BE2C (cell line): ENCODE data around the gene LRPAP1.

Experiments used
- DNase-seq: peaks from one replicate; pipeline ENCODE4 v3.0.0-alpha.2; 2020
- H3K27me3 ChIP-seq: fragments of 250-450 bp; sonication (Bioruptor Pico); 2 replicates; pipeline ENCODE4 v1.5.1; 2020; ENCODE audit warnings: mild to moderate bottlenecking
- H3K36me3 ChIP-seq: fragments of 250-450 bp; sonication (Bioruptor Pico); 2 replicates; pipeline ENCODE4 v1.5.1; 2020; ENCODE audit warnings: mild to moderate bottlenecking
- H3K4me1 ChIP-seq: fragments of 250-450 bp; sonication (Bioruptor Pico); 2 replicates; pipeline ENCODE4 v1.5.1; 2020
- H3K4me3 ChIP-seq: 2 replicates; pipeline ENCODE4 v1.5.1; 2011; ENCODE audit warnings: low read depth, low read length
- H3K9me3 ChIP-seq: fragments of 250-450 bp; sonication (Bioruptor Pico); 2 replicates; pipeline ENCODE4 v1.5.1; 2020
- TF ChIP-seq, protein P1 (sequence below): IDR thresholded peaks from 2 replicates; pipeline ENCODE4 v1.5.1; 2012; ENCODE audit warnings: mild to moderate bottlenecking, low read depth, low read length

Gene LRPAP1

GRCh38 chr4:3495204-3495975 is 36.8 kb downstream of the LRPAP1 start:
- H3K4me1 ChIP-seq: no peaks in the 10 kb centered on the region
- H3K9me3 ChIP-seq: no peaks in the 10 kb centered on the region
- TF ChIP-seq, protein P1, sequence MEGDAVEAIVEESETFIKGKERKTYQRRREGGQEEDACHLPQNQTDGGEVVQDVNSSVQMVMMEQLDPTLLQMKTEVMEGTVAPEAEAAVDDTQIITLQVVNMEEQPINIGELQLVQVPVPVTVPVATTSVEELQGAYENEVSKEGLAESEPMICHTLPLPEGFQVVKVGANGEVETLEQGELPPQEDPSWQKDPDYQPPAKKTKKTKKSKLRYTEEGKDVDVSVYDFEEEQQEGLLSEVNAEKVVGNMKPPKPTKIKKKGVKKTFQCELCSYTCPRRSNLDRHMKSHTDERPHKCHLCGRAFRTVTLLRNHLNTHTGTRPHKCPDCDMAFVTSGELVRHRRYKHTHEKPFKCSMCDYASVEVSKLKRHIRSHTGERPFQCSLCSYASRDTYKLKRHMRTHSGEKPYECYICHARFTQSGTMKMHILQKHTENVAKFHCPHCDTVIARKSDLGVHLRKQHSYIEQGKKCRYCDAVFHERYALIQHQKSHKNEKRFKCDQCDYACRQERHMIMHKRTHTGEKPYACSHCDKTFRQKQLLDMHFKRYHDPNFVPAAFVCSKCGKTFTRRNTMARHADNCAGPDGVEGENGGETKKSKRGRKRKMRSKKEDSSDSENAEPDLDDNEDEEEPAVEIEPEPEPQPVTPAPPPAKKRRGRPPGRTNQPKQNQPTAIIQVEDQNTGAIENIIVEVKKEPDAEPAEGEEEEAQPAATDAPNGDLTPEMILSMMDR: no peak
- no peaks in the 10 kb centered on the region for H3K36me3 ChIP-seq
- no peak for DNase-seq
- H3K4me3 ChIP-seq: no peak overlapping the region
- H3K27me3 ChIP-seq: peaks cover 30% of the 10 kb centered on the region

DNA sequence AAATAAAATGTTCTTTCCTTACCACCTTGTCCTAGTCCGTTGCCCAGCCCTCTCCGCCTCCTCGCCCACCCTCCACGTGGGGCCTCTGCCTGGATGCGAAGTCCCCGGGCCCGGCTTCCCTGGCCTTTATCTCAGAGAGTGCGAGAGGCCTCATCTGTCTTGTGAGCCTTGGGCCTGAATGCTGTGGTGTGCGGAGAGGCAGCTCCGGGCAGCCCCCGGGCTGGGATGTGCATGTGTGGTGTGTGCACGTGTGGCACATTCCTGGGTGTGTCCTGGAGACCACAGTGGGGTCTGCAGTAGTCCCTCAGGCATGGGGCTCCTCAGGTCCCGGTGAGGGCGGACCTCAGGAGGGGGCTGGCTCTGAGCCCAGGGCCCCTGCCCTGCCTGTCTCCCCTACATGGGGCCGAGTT is 37.8 kb downstream of the LRPAP1 start:
- no peak for DNase-seq
- peaks cover 30% of the 10 kb centered on the region for H3K27me3 ChIP-seq
- no peaks in the 10 kb centered on the region for H3K4me1 ChIP-seq

GRCh38 chr4:3493720-3494461 is 38.3 kb downstream of the LRPAP1 start:
- peaks cover 31% of the 10 kb centered on the region for H3K27me3 ChIP-seq
- no peaks in the 10 kb centered on the region for H3K36me3 ChIP-seq
- TF ChIP-seq, protein P1: no peak
- DNase-seq: no peak
- H3K4me1 ChIP-seq: no peaks in the 10 kb centered on the region
- H3K9me3 ChIP-seq: no peaks in the 10 kb centered on the region
- H3K4me3 ChIP-seq: no peak overlapping the region

More for the DNA sequence above, 37.8 kb downstream of the LRPAP1 start:
- H3K36me3 ChIP-seq: no peaks in the 10 kb centered on the region
- H3K4me3 ChIP-seq: no peak overlapping the region
- TF ChIP-seq, protein P1: no peak
- no peaks in the 10 kb centered on the region for H3K9me3 ChIP-seq

DNA sequence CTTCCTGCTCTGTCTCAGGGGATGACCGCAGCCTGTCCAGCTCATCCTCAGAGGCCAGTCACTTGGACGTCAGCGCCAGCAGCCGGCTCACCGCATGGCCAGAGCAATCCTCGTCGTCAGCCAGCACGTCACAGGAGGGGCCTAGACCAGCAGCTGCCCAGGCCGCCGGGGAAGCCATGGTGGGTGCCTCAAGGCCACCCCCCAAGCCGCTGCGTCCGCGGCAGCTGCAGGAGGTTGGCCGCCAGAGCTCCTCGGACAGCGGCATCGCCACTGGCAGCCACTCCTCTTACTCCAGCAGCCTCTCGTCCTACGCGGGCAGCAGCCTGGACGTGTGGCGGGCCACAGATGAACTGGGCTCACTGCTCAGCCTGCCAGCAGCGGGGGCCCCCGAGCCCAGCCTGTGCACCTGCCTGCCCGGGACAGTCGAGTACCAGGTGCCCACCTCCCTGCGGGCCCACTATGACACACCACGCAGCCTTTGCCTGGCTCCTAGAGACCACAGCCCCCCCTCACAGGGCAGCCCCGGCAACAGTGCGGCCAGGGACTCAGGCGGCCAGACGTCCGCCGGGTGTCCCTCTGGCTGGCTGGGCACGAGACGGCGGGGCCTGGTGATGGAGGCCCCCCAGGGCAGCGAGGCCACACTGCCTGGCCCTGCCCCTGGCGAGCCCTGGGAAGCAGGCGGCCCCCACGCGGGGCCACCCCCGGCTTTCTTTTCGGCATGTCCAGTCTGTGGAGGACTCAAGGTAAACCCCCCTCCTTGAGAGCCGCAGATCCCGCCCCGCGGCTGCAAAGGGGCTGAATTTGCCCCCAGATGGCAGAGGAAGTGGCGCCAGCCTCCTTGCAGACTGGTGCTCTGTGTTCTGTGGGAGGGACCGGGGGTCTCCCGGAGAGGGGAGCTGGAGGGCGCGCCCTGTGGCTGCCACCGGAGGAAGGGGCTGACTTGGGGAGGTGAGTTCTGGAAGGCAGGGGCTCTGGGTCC is 39.2 kb downstream of the LRPAP1 start:
- Histone ChIP-seq H3K4me3 (no peak overlapping the region), H3K9me3 (no peaks in the 10 kb centered on the region), H3K27me3 (peaks cover 34% of the 10 kb centered on the region), H3K36me3 (no peaks in the 10 kb centered on the region), H3K4me1 (no peaks in the 10 kb centered on the region)
- DNase-seq: no peak
- TF ChIP-seq, protein P1: no peak

- TF ChIP-seq, protein P1: no peak
- no peaks in the 10 kb centered on the region for H3K9me3 ChIP-seq
- peaks cover 34% of the 10 kb centered on the region for H3K27me3 ChIP-seq
- H3K36me3 ChIP-seq: no peaks in the 10 kb centered on the region
- H3K4me3 ChIP-seq: no peak overlapping the region
- DNase-seq: no peak
- no peaks in the 10 kb centered on the region for H3K4me1 ChIP-seq
Measured at GRCh38 chr4:3491681-3492405, 40.4 kb downstream of the LRPAP1 start.
